Measurements from ENCODE around the gene VPS13D.

- TF ChIP-seq CTCF (IDR thresholded peaks at IDR 0.05) (no peak), POLR2A (IDR thresholded peaks at IDR 0.05) (no peak)
These were observed 273.9 kb downstream of the VPS13D start for GRCh38 chr1:12503709-12504108.
